Measurements from ENCODE around the gene RGS7BP.

The RGS7BP gene

DNA sequence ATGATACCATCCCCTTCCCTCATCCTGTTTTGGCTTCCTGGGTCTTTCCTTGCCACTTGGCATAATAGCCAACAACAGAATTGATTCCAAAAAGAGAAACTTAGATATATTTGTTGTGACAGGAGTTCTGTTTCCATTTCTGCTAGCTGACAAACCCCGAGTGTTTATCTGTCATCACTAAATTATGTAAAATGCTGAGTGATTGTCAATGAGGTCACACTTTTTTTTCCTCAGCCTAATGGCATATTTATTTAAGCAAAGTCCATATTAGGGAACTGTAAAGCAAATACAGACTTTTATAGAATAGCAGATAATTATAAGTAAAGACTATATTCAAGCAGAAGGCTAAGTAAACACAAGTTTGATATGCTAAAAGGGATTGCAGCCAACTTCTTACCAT, 64.0 kb downstream of the RGS7BP start:
- Histone ChIP-seq H3K27me3 (ENCODE audit: control insufficient read depth, insufficient read depth, low read length) (no peaks in the 10 kb centered on the region), H3K36me3 (ENCODE audit: control insufficient read depth, insufficient read depth, low read length) (no peaks in the 10 kb centered on the region), H3K4me3 (ENCODE audit: low read length) (no peak overlapping the region), H3K9me3 (ENCODE audit: control insufficient read depth, low read length) (no peaks in the 10 kb centered on the region), H3K4me1 (ENCODE audit: control insufficient read depth, insufficient read depth, low read length) (no peaks in the 10 kb centered on the region), H3K9ac (ENCODE audit: low read length) (no peak overlapping the region)

DNA sequence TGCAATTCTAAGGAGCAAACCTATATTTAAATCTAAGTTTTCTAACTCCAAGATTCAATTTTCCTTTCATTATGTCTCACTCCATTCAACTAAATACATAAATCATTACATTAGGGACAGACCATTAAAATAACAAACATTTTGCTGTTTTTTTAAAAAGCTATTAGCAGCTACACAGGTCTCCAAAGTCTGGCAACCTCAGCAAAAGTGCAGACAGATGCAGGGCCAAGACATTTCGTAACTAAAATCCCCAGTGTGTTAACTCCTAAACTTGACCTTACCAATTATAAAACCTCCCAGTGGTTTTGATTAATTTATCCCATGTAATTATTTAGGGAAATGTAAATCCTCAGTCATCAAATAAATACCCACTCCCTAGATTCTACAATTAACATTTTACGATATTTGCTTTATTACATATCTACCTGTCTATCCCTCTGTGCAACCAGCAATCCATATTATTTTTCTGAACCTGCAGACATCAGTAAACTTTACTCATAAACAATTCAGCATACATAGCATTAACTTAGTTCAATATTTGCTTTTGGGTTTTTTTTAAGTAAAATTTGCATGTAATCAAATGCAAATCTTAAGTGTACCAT, 64.7 kb downstream of the RGS7BP start:
- no peaks in the 10 kb centered on the region for H3K36me3 ChIP-seq (ENCODE audit: control insufficient read depth, insufficient read depth, low read length)
- no peaks in the 10 kb centered on the region for H3K4me1 ChIP-seq (ENCODE audit: control insufficient read depth, insufficient read depth, low read length)
- no peaks in the 10 kb centered on the region for H3K9me3 ChIP-seq (ENCODE audit: control insufficient read depth, low read length)
- no peak overlapping the region for H3K9ac ChIP-seq (ENCODE audit: low read length)
- no peaks in the 10 kb centered on the region for H3K27me3 ChIP-seq (ENCODE audit: control insufficient read depth, insufficient read depth, low read length)
- no peak overlapping the region for H3K4me3 ChIP-seq (ENCODE audit: low read length)

DNA sequence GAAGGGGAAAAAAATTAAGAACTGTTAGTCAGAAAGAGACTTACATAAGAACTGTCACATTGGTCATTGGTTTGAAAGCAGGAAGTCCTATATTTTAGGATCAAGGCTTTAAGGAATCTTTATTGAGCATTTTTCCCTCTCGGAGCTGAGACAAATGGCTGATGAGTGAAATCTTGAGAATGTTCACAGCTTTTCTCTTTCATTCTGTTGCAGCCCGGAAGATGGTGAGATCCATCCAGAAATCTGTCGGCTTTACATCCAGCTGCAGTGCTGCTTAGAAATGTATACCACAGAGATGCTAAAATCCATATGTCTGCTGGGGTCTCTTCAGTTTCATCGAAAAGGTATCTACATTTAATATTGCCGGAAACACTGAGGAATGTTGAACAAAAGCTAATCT, 69.7 kb downstream of the RGS7BP start:
- Histone ChIP-seq H3K4me3 (ENCODE audit: low read length) (no peak overlapping the region), H3K4me1 (ENCODE audit: control insufficient read depth, insufficient read depth, low read length) (no peaks in the 10 kb centered on the region), H3K9ac (ENCODE audit: low read length) (no peak overlapping the region), H3K9me3 (ENCODE audit: control insufficient read depth, low read length) (no peaks in the 10 kb centered on the region), H3K27me3 (ENCODE audit: control insufficient read depth, insufficient read depth, low read length) (no peaks in the 10 kb centered on the region), H3K36me3 (ENCODE audit: control insufficient read depth, insufficient read depth, low read length) (no peaks in the 10 kb centered on the region)

DNA sequence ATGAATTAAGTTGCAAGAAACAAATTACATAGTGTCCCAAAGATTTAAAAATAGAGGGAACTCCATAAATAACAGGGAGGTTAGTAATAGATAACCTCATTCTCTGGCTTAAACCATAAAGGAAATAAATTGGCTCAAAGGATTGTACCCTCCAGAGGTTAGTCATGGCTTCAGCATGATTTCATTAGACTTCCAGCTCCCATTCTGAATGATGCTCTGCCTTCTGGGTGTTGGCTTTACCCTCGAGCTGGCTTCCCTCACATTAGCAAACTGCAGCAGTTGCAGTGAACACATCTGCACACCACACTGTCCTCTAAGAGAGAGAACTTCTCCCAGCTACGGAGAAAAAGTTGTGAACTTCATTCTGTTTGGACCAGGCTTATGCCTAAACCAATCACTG, 70.4 kb downstream of the RGS7BP start:
- H3K4me3 ChIP-seq (ENCODE audit: low read length), result no peak overlapping the region
- no peak overlapping the region for H3K9ac ChIP-seq (ENCODE audit: low read length)
- no peaks in the 10 kb centered on the region for H3K36me3 ChIP-seq (ENCODE audit: control insufficient read depth, insufficient read depth, low read length)
- no peaks in the 10 kb centered on the region for H3K4me1 ChIP-seq (ENCODE audit: control insufficient read depth, insufficient read depth, low read length)
- no peaks in the 10 kb centered on the region for H3K27me3 ChIP-seq (ENCODE audit: control insufficient read depth, insufficient read depth, low read length)
- H3K9me3 ChIP-seq (ENCODE audit: control insufficient read depth, low read length), result no peaks in the 10 kb centered on the region

DNA sequence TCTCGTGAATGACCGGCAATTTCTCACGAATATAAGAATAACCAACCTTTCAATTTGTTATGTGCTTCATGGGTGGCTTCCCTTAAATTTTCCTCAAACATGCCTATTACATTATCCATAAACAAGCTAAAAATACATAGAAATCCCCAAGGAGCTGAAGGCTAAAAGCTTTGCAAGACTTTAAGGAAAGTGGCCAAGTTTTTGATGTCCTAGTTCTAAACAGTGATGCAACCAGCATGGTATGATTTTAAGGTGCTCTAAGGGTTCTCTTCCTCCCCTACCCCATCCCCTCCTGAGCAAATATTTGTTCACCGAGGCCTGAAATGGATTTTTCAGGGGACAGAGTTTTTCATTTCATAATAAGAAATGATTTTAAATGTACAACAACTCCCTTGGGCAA, 79.8 kb downstream of the RGS7BP start:
- H3K9me3 ChIP-seq (ENCODE audit: control insufficient read depth, low read length), result no peaks in the 10 kb centered on the region
- no peaks in the 10 kb centered on the region for H3K36me3 ChIP-seq (ENCODE audit: control insufficient read depth, insufficient read depth, low read length)
- H3K9ac ChIP-seq (ENCODE audit: low read length), result no peak overlapping the region
- H3K4me1 ChIP-seq (ENCODE audit: control insufficient read depth, insufficient read depth, low read length), result no peaks in the 10 kb centered on the region
- no peaks in the 10 kb centered on the region for H3K27me3 ChIP-seq (ENCODE audit: control insufficient read depth, insufficient read depth, low read length)
- H3K4me3 ChIP-seq (ENCODE audit: low read length), result no peak overlapping the region

DNA sequence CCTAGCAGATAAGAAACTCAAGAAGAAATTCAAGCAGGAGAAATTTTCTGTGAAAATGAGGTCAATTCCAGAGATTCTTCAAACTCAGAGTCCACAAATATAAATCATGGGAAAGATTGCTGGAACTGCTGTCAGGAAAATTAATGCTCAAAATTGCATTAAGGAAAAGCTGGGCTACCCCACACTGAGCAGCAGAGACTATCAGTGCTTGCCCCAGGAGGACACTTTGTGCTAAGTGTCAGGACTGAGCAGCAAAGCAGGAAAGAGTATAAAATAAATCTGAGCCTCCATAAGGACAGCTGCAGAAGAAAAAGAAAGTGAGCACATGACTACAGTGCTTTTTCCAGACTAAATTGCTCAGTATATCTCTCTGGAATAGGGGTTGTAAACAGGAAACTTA, 81.6 kb downstream of the RGS7BP start:
- Histone ChIP-seq H3K9me3 (ENCODE audit: control insufficient read depth, low read length) (no peaks in the 10 kb centered on the region), H3K4me3 (ENCODE audit: low read length) (no peak overlapping the region), H3K27me3 (ENCODE audit: control insufficient read depth, insufficient read depth, low read length) (no peaks in the 10 kb centered on the region), H3K9ac (ENCODE audit: low read length) (no peak overlapping the region), H3K4me1 (ENCODE audit: control insufficient read depth, insufficient read depth, low read length) (no peaks in the 10 kb centered on the region), H3K36me3 (ENCODE audit: control insufficient read depth, insufficient read depth, low read length) (no peaks in the 10 kb centered on the region)

DNA sequence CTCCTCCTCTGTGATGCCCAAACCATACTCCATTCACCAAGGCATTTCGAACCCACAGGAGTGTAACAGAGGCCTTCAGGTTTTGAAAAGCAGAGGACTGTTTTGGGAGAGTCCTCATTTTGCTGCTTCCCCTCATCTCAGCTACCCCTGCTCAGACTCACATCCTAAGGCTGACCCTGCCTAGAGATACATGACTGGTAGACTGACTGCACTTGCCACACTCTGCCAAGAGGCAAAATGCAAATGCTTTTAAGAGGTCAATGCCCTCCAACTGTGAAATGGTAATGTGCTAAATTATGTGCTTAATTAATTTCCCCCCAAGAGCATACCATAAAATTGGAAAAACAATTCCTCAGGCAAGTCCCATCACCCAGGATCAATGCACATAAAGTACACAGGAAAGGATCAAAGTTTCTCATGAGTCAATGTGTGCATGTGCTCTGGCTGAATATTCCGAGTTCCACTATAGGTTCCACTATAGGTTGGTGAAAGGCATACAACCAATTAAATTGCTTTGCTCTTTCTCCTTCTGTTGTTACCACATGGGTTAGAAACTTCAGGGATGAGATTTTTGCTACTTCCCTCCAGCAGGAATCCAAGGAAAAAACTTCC, 87.0 kb downstream of the RGS7BP start:
- no peaks in the 10 kb centered on the region for H3K27me3 ChIP-seq (ENCODE audit: control insufficient read depth, insufficient read depth, low read length)
- H3K9me3 ChIP-seq (ENCODE audit: control insufficient read depth, low read length), result no peaks in the 10 kb centered on the region
- no peaks in the 10 kb centered on the region for H3K36me3 ChIP-seq (ENCODE audit: control insufficient read depth, insufficient read depth, low read length)
- H3K4me3 ChIP-seq (ENCODE audit: low read length), result no peak overlapping the region
- H3K4me1 ChIP-seq (ENCODE audit: control insufficient read depth, insufficient read depth, low read length), result no peaks in the 10 kb centered on the region
- H3K9ac ChIP-seq (ENCODE audit: low read length), result no peak overlapping the region

DNA sequence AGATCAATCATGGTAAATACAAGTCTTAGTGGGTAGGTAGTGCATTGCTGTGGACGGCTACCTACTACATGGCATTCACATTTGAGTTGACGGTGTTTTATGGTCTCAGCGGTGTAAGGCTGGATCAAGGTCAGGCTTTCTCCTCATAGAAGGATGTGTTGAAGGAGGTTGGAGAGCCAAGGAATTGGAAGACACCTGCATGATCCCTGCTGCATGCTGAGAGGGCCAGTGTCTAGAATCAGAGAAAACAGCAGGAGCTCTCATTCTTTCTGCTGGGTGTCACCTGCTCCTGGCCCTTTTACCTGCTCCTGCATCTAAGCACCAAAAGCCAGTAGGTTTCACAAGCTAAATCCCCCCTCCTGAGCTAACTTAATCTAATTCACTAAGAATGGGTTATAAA, 88.2 kb downstream of the RGS7BP start:
- H3K9me3 ChIP-seq (ENCODE audit: control insufficient read depth, low read length), result no peaks in the 10 kb centered on the region
- H3K9ac ChIP-seq (ENCODE audit: low read length), result no peak overlapping the region
- no peaks in the 10 kb centered on the region for H3K36me3 ChIP-seq (ENCODE audit: control insufficient read depth, insufficient read depth, low read length)
- no peaks in the 10 kb centered on the region for H3K27me3 ChIP-seq (ENCODE audit: control insufficient read depth, insufficient read depth, low read length)
- H3K4me3 ChIP-seq (ENCODE audit: low read length), result no peak overlapping the region
- H3K4me1 ChIP-seq (ENCODE audit: control insufficient read depth, insufficient read depth, low read length), result no peaks in the 10 kb centered on the region

DNA sequence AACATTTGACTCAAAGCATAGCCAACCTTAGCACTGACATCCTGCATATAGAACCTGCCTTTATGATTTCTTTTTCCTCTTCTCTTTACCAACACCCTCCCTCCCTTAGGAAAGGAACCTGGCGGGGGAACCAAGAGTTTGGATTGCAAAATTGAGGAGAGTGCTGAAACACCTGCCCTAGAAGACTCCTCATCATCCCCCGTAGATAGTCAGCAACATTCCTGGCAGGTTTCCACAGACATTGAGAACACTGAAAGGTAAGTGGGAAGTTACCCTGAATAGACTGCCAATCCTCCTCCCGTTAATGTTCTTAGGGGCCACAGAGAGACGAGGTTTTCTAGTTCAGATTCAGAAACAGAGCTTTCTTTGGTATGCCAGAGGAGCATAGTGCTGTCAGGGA, 88.8 kb downstream of the RGS7BP start:
- Histone ChIP-seq H3K36me3 (ENCODE audit: control insufficient read depth, insufficient read depth, low read length) (no peaks in the 10 kb centered on the region), H3K9me3 (ENCODE audit: control insufficient read depth, low read length) (no peaks in the 10 kb centered on the region), H3K27me3 (ENCODE audit: control insufficient read depth, insufficient read depth, low read length) (no peaks in the 10 kb centered on the region), H3K4me3 (ENCODE audit: low read length) (no peak overlapping the region), H3K9ac (ENCODE audit: low read length) (no peak overlapping the region), H3K4me1 (ENCODE audit: control insufficient read depth, insufficient read depth, low read length) (no peaks in the 10 kb centered on the region)

DNA sequence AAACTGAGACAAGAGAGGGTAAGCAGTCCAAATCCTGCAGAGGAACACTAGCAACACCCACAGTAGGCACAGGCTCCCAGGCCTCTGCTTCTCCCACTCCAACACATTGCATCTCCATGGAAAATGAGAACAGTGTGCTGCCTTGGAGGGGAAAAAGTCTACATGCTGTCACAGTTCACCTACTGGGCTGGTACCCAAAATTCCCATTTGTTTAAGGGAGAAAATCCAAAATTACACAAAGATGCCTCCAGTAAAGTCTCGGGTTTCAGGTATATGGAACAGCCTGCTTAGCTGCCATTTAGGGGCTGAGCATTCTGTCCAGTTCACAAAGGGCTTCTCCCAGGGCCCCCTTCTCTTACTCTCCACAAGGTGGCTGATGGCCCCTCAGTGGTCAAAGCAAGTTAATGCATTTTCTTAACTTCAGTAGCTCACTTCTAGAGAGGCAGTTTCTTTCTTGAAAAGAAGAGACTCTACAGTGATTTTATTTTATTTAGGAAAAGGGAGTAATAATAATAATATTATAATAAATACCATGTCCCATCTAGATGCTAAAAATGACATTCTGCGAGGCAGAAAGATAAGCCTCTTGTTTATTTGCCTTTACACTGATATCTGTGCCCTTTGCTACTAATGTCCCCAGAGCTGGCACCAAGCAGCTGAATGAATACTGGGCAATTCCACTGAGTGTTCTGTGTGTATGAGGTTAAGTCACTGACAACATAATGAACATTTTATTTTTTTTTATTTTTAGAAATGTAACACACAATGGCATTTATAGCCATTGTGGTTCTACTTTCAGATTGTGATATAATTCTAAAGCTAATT, 89.4 kb downstream of the RGS7BP start:
- Histone ChIP-seq H3K9ac (ENCODE audit: low read length) (no peak overlapping the region), H3K9me3 (ENCODE audit: control insufficient read depth, low read length) (no peaks in the 10 kb centered on the region), H3K27me3 (ENCODE audit: control insufficient read depth, insufficient read depth, low read length) (no peaks in the 10 kb centered on the region), H3K4me3 (ENCODE audit: low read length) (no peak overlapping the region), H3K4me1 (ENCODE audit: control insufficient read depth, insufficient read depth, low read length) (no peaks in the 10 kb centered on the region), H3K36me3 (ENCODE audit: control insufficient read depth, insufficient read depth, low read length) (no peaks in the 10 kb centered on the region)

DNA sequence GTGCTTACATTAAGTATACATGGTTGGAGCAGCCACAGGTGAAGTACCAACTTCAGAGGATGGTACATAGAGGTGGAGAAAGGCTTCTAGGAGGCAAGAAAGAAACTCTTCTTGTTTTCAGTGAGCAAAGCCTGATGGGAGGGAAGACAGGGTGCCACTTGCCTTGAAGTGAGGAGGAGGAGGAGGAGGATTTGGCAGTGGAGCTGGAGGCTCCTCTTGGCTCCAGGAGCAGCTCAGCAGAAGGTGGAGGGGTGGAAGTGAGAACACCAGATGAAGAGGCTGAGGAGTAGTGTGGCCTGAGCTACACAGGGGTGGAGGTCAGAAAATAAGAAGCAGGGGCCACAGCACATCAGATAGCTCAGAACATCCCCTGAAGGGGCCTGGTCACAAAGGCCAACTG, 93.4 kb downstream of the RGS7BP start:
- no peaks in the 10 kb centered on the region for H3K4me1 ChIP-seq (ENCODE audit: control insufficient read depth, insufficient read depth, low read length)

DNA sequence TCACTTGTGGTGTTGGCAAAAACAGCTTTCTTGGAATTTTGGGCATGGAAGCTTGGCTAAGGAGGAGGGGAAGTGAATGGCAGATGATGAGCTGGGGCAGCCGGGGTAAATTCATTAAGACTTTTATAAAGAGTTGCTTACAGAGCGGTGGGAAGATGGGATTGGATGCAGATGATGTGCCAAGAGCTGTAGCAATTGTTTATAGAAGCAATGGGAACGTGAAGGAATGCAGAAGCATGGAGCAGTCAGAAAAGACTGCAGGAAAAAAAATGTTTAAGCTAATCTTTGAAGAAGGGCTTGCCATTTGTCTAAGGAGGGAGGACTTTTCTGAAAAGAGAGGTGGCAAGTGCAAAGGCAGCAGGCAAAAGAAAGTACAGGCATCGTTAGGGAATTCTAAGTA, 97.9 kb downstream of the RGS7BP start:
- no peaks in the 10 kb centered on the region for H3K4me1 ChIP-seq (ENCODE audit: control insufficient read depth, insufficient read depth, low read length)

More for the DNA sequence above, 93.4 kb downstream of the RGS7BP start:
- H3K27me3 ChIP-seq (ENCODE audit: control insufficient read depth, insufficient read depth, low read length), result no peaks in the 10 kb centered on the region
- no peaks in the 10 kb centered on the region for H3K9me3 ChIP-seq (ENCODE audit: control insufficient read depth, low read length)
- no peak overlapping the region for H3K9ac ChIP-seq (ENCODE audit: low read length)
- H3K4me3 ChIP-seq (ENCODE audit: low read length), result no peak overlapping the region
- no peaks in the 10 kb centered on the region for H3K36me3 ChIP-seq (ENCODE audit: control insufficient read depth, insufficient read depth, low read length)

More for the DNA sequence above, 97.9 kb downstream of the RGS7BP start:
- H3K36me3 ChIP-seq (ENCODE audit: control insufficient read depth, insufficient read depth, low read length), result no peaks in the 10 kb centered on the region
- no peak overlapping the region for H3K4me3 ChIP-seq (ENCODE audit: low read length)
- H3K27me3 ChIP-seq (ENCODE audit: control insufficient read depth, insufficient read depth, low read length), result no peaks in the 10 kb centered on the region
- no peak overlapping the region for H3K9ac ChIP-seq (ENCODE audit: low read length)
- H3K9me3 ChIP-seq (ENCODE audit: control insufficient read depth, low read length), result no peaks in the 10 kb centered on the region

Data from mucosa of stomach (tissue), 1 donor.